HG03575 (cell line): ENCODE data around the gene PAQR7.

Experiments
- ATAC-seq: cut with Tn5 transposase; IDR thresholded peaks from one replicate; pipeline ENCODE4 v1.9.1; 2021; ENCODE audit not compliant: unreplicated experiment, insufficient number of reproducible peaks, low FRiP score; ENCODE audit errors: extremely low read depth

The PAQR7 gene

GRCh38 chr1:25904943-25905679, 29.6 kb upstream of the PAQR7 start:
- no peak for ATAC-seq

- no peak for ATAC-seq
Measured at GRCh38 chr1:25903986-25904385, 28.5 kb upstream of the PAQR7 start.

GRCh38 chr1:25902462-25902861, 27.0 kb upstream of the PAQR7 start:
- ATAC-seq = no peak

DNA sequence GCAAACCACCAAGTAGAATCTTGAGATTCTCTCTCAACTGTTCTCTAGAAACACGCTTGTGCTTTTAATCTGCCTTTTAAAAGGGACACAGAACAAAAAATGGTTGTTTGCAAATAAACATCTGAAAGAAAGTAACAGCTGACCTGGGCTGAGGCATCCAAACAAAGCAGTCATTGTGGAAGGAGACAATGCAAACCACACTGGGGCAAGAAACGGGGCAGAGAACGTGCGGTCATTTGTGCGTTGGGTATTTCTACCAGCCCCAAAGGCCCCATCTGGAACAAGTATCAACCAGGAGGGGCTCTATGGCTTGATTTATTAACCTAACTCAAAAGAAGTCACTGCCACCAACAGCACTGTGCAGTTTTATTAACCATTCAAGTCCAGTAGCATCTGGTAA, 24.7 kb upstream of the PAQR7 start:
- ATAC-seq = no peak

DNA sequence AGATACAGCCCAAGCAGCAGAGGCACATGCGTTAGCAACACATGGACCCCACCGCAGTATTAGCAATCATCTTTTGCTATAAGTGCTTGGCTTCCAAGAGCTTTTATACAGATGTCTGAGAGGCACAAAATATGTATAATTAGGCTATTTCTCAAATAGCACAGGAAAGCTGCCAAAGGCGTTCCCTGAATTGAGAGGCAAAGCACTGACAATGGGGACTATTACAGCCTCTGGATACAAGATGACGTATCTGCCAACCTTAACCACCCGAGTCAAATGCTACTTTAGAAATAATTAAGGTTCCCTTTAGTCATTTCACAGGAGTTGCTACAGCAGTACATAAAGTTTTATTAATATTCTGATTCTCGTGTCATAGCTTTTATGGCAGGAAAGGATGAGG, 24.3 kb upstream of the PAQR7 start:
- no peak for ATAC-seq

DNA sequence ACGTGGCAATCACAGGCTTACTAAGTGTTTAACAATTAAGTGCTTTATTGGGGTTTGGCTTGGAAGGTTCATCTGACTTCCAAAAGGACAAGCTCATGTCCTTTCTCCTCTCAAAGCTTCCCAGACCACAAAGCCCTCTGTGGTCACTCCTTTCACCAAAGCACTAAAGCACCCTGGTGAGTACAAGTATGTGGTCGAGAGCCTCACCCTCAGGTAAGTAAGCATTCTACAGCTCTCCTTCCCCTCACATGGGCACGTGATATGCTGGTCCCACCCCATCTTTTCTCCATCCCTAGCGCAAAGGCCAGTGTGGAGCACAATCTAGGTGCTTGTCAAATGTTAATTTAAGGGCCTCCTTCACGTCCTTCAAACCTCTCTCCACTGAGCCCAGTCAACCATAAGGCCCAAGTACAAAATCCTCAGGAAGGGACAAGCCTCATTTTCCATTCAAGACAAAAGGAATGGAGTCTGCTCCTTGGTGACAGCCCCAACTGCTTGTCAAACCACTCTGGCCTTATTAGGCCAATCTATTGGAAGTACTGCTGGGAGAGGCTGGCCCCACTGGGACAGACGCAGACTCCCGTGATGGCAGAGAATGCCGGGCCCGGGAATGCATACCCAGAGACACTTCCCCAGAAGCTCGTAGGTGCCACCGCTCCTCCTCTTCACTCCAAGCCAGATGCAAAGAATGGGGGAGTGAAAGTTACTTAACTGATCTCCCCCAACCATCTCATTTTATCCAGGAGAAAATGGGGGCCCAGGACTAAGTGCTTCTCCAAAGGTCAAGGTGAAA, 22.9 kb upstream of the PAQR7 start:
- no peak for ATAC-seq

GRCh38 chr1:25897754-25898153, 22.2 kb upstream of the PAQR7 start:
- ATAC-seq = no peak

GRCh38 chr1:25896266-25896665, 20.8 kb upstream of the PAQR7 start:
- ATAC-seq = no peak

DNA sequence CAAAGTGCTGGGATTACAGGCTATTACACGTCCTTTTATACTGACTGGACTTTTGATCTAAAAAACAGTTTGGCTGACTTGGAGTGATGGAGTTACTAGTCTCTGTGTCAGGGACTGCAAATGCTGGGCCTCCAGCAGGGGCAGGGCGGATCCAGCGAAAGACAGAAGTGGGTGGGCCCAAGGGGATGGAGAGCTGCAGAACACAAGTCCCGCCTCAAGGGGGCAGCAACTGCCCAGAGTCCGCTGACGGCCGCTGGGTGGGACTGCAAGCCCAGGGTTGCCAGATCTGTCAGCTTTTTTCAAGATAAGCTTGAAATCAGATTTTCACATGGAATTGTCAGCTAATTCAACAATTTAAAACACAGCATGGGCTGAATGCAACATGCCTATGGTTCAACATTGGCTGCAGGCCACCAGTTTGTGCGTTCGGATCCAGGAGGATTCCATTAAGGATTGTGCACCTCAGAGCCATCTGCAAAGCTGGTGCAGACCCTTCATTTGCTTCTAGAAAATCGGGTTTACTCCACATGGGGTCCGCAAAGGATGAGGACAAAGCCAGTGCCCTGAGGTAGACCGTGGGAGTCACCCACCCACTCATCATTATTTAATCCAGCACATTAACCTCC, 20.0 kb upstream of the PAQR7 start:
- no peak for ATAC-seq

- ATAC-seq = no peak
Measured at GRCh38 chr1:25893116-25893515, 17.6 kb upstream of the PAQR7 start.

GRCh38 chr1:25891606-25892005, 16.1 kb upstream of the PAQR7 start:
- ATAC-seq = no peak

GRCh38 chr1:25890239-25891034, 14.9 kb upstream of the PAQR7 start:
- ATAC-seq = no peak

GRCh38 chr1:25889470-25889869, 14.0 kb upstream of the PAQR7 start:
- ATAC-seq = no peak

DNA sequence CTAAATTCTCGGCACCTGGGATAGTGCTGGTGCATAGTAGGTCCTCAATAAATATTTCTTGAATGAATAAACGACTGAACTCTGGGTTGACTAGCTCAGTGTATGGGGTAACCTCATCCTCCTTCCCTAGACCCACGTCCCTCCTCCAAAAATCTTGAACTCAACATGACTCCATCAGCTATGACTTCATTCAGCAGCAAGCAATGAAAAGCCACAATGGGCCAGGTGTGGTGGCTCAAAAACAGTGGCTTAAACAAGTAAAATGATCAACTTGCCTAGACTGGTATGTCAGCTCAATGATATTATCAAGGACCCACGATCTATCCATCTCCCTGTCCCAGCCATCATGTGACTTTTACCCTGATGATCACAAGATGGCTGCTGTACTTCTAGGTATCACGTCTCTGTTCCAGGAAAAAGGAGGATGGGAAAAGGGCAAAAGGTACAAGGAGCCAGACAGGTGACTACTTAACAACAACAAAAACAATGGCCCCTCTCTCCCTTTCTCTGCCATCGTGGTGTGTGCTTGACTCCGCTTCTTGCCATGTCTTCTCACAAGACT, 13.0 kb upstream of the PAQR7 start:
- ATAC-seq = no peak

DNA sequence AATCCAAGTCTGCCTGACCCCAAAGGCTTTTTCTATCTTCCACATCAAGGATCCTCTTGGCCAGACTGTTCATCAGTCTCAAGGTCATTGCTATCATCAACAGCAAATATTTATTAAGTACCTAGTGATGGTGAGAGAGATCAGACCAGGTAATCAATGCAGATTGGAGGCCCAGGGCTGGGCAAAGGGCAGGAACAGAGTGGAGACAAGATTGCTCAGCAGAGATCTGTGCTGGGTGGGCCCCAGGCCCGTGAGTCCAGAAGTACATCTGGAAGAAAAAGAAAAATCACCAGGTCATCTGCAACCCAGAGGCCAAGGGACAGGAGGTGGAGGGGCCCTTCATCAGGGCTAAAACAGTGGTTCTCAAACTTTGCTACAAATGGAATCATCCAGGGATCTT, 10.1 kb upstream of the PAQR7 start:
- ATAC-seq = no peak

DNA sequence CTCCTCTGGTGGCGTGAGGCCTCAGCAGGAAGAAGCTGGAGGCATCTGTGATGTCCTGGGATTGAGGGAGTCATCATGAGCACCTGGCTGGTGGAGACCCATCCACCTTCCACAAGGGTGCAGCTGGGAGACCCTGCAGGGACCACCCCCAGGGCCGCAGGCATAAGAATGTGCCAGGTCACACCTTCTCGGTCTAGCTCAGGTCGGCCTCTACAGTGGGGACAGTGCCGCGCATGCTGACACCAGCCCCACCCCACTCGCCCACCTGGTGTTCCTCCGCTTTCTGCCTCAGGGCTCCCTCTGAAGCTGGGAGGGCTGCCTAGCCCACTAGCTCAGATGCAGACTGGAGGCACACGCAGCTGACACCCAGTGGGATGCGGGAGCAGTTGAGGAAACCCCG, 5.8 kb upstream of the PAQR7 start:
- no peak for ATAC-seq

- no peak for ATAC-seq
Measured at GRCh38 chr1:25880518-25880917, 5.0 kb upstream of the PAQR7 start.

DNA sequence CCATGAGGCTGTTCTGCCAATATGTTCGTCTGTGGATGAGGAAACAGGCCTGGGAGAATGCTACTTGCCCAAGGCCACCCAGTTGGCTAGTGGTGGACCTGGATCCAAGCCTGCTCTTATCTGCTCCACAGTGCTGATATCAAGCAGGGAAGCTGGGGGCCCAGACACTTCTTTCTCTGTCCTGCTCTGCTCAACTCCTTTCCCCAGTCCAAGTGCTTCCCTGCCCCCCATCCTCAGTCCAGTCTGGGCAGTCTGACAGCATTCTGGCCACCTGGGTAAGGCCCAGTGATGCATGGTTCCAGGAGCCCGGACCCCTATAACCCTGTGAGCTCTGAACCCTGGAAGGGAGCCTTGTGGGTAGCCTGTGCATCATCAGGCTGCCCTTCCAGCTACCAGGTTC, 4.2 kb upstream of the PAQR7 start:
- ATAC-seq = no peak

DNA sequence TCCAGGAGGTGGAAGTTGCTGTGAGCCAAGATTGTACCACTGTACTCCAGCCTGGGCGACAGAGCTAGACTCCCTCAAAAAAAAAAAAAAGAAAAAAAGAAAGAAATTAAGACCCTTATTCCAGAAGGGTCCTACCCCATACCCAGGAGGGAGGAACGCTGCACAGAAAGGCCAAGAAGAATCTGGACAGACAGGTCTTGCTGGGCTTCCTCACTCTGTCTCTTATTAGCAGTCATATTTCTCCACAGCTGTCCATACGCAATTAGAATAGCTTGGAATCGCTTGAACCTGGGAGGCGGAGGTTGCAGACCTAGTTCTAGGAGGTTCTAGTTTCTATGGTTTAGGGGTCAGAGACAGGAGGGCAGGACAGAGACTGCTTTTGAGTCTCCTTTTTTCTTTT, 3.2 kb upstream of the PAQR7 start:
- ATAC-seq = no peak
